SK-N-SH treated with all-trans-retinoic acid at 6 μM for 48 hours (cell line): Measurements from ENCODE around the gene DOP1B.
"Not testable (repeated sequence)": the region's sequence is repeated elsewhere in the genome, so short reads cannot be mapped to it uniquely, and the experiment has no call there.

Experiments used
- ATAC-seq: fragments of 200-7000 bp; cut with Tn5 transposase; 3 replicates; pipeline ENCODE4 v1.9.1; 2020; ENCODE audit warnings: mild to moderate bottlenecking, moderate library complexity
- ARNTL ChIP-seq: fragments of 450-650 bp; formaldehyde crosslinking; IDR thresholded peaks from 2 replicates; pipeline ENCODE4 v1.5.0; 2020; ENCODE audit warnings: low read depth, mild to moderate bottlenecking, moderate library complexity, borderline replicate concordance
- BACH2 ChIP-seq: fragments of 250-450 bp; sonication (Bioruptor Pico); IDR thresholded peaks from 2 replicates; pipeline ENCODE4 v1.9.0; 2021; ENCODE audit warnings: mild to moderate bottlenecking, borderline replicate concordance
- CREB5 ChIP-seq: fragments of 250-450 bp; sonication (Bioruptor Pico); IDR thresholded peaks from 2 replicates; pipeline ENCODE4 v1.5.1; 2020; ENCODE audit warnings: low read depth, mild to moderate bottlenecking, moderate library complexity
- CSDC2 ChIP-seq: fragments of 250-450 bp; sonication (Bioruptor Pico); IDR thresholded peaks from 2 replicates; pipeline ENCODE4 v1.5.0; 2020; ENCODE audit warnings: mild to moderate bottlenecking, moderate library complexity
- ESRRG ChIP-seq: fragments of 250-450 bp; sonication (Bioruptor Pico); IDR thresholded peaks from 2 replicates; pipeline ENCODE4 v1.6.1; 2021; ENCODE audit warnings: mild to moderate bottlenecking
- GLIS3 ChIP-seq: fragments of 250-450 bp; sonication (Bioruptor Pico); IDR thresholded peaks from 2 replicates; pipeline ENCODE4 v1.5.0; 2020; ENCODE audit warnings: mild to moderate bottlenecking, moderate library complexity
- ISL1 ChIP-seq: fragments of 250-450 bp; sonication (Bioruptor Pico); IDR thresholded peaks from 2 replicates; pipeline ENCODE4 v2.1.2; 2022; ENCODE audit warnings: mild to moderate bottlenecking, moderate library complexity
- OSR1 ChIP-seq: fragments of 250-450 bp; sonication (Bioruptor Pico); IDR thresholded peaks from 2 replicates; pipeline ENCODE4 v1.8.0; 2022; ENCODE audit warnings: moderate library complexity, mild to moderate bottlenecking, inconsistent platforms
- PATZ1 ChIP-seq: fragments of 250-450 bp; sonication (Bioruptor Pico); IDR thresholded peaks from 2 replicates; pipeline ENCODE4 v1.8.0; 2020; ENCODE audit warnings: mild to moderate bottlenecking, moderate library complexity, borderline replicate concordance
- RARB ChIP-seq: fragments of 250-450 bp; sonication (Bioruptor Pico); IDR thresholded peaks from 2 replicates; pipeline ENCODE4 v1.8.0; 2021; ENCODE audit warnings: mild to moderate bottlenecking, moderate library complexity
- SNAI2 ChIP-seq: fragments of 250-450 bp; sonication (Bioruptor Pico); IDR thresholded peaks from 2 replicates; pipeline ENCODE4 v1.5.0; 2020; ENCODE audit warnings: mild to moderate bottlenecking, moderate library complexity
- TCF4 ChIP-seq: fragments of 250-450 bp; sonication (Bioruptor Pico); IDR thresholded peaks from 2 replicates; pipeline ENCODE4 v1.8.0; 2021; ENCODE audit warnings: mild to moderate bottlenecking, moderate library complexity, borderline replicate concordance
- TOX ChIP-seq: fragments of 250-450 bp; sonication (Bioruptor Pico); IDR thresholded peaks from 2 replicates; pipeline ENCODE4 v1.8.0; 2021; ENCODE audit warnings: mild to moderate bottlenecking, moderate library complexity, borderline replicate concordance
- ZC3H10 ChIP-seq: fragments of 250-450 bp; sonication (Bioruptor Pico); IDR thresholded peaks from 2 replicates; pipeline ENCODE4 v1.5.1; 2021; ENCODE audit warnings: mild to moderate bottlenecking, moderate library complexity
- ZFP3 ChIP-seq: fragments of 250-450 bp; sonication (Bioruptor Pico); IDR thresholded peaks from 2 replicates; pipeline ENCODE4 v1.5.0; 2020; ENCODE audit warnings: mild to moderate bottlenecking, moderate library complexity
- ZFP30 ChIP-seq: fragments of 450-650 bp; formaldehyde crosslinking; IDR thresholded peaks from 2 replicates; pipeline ENCODE4 v1.5.0; 2022; ENCODE audit warnings: mild to moderate bottlenecking, moderate library complexity
- ZNF565 ChIP-seq: fragments of 450-650 bp; formaldehyde crosslinking; conservative IDR thresholded peaks from 2 replicates; pipeline ENCODE4 v1.5.0; 2020; ENCODE audit warnings: low read depth, mild to moderate bottlenecking, moderate library complexity
- ZNF70 ChIP-seq: fragments of 450-650 bp; formaldehyde crosslinking; IDR thresholded peaks from 2 replicates; pipeline ENCODE4 v1.5.0; 2020; ENCODE audit warnings: mild to moderate bottlenecking, moderate library complexity
- ZNF8 ChIP-seq: fragments of 450-650 bp; formaldehyde crosslinking; IDR thresholded peaks from 2 replicates; pipeline ENCODE4 v1.5.0; 2020; ENCODE audit warnings: mild to moderate bottlenecking, moderate library complexity
- TF ChIP-seq, protein P1 (sequence below): fragments of 250-450 bp; sonication (Bioruptor Pico); IDR thresholded peaks from 2 replicates; pipeline ENCODE4 v1.5.0; 2020; ENCODE audit warnings: mild to moderate bottlenecking, moderate library complexity
- TF ChIP-seq, protein P2 (sequence below): fragments of 250-450 bp; sonication (Bioruptor Pico); IDR thresholded peaks from 2 replicates; pipeline ENCODE4 v1.8.0; 2021; ENCODE audit warnings: low read depth, mild to moderate bottlenecking, moderate library complexity, borderline replicate concordance

DOP1B gene

DNA sequence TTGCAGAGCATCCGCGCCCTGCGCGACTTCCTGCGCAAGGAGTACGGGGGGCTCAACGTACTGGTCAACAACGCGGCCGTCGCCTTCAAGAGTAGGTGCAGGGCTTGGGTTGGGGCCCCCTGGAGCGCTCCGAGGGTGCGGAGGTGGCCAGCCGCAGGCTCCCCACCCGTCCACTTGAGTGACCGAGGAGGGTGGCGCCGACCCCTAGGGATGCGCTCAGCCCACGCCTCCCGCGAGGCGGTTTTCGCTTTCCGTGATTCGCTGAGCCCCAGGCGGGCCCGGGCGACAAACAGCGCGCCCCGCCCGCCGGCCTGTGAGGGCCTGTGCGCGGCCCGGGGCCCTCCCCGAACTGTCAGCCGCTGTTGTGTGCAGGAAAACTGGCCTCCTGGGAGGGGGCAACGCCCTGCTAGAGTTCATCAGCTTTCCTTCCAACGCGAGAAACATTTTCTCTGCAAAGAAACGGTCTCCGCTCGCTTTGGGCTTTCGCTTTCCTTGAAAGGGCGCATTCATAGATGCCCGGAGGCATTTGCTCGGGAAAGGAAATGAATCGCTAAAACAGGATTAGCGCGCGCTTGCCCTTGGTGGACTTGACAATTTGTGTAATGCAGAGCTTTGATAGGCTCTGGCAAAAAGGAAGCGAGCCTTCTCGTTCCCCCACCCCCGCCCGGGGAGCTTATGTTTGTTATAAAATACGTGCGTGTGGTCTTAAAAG is 21.1 kb upstream of the DOP1B start:
- peak; percentile 88 for ATAC-seq
- TF ChIP-seq TOX (CRISPR knock-in tag), result no peak
- no peak for TF ChIP-seq ESRRG (CRISPR knock-in tag)
- TF ChIP-seq ZNF8 (CRISPR knock-in tag), result no peak
- TF ChIP-seq BACH2 (CRISPR knock-in tag), result no peak
- TF ChIP-seq ARNTL, result no peak
- no peak for TF ChIP-seq ZFP3
- TF ChIP-seq ZFP30 (CRISPR knock-in tag), result no peak
- no peak for TF ChIP-seq ZC3H10 (CRISPR knock-in tag)
- TF ChIP-seq ISL1 (CRISPR knock-in tag), result no peak
- no peak for TF ChIP-seq RARB (CRISPR knock-in tag)
- no peak for TF ChIP-seq ZNF70
- no peak for TF ChIP-seq OSR1 (CRISPR knock-in tag)
- no peak for TF ChIP-seq GLIS3 (CRISPR knock-in tag)
- no peak for TF ChIP-seq SNAI2 (CRISPR knock-in tag)
- no peak for TF ChIP-seq TCF4 (CRISPR knock-in tag)
- TF ChIP-seq CSDC2 (CRISPR knock-in tag), result no peak

DNA sequence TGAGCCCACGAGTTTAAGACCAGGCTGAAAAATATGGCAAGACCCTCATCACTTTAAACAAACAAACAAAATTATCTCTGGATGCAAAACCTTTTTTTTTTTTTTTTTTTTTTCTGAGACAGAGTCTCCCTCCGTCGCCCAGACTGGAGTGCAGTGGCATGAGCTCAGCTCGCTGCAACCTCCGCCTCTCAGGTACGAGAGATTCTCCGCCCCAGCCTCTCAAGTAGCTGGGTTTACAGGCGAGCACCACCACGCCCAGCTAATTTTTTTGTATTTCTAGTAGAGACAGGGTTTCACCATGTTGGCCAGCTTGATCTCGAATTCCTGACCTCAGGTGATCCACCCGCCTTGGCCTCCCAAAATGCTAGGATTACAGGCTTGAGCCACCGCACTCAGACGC is 16.8 kb upstream of the DOP1B start:
- not testable (repeated sequence) for ATAC-seq

GRCh38 chr21:36141513-36141925 is 15.1 kb upstream of the DOP1B start:
- ATAC-seq, result peak; percentile 98
- TF ChIP-seq SNAI2 (CRISPR knock-in tag), result peak; percentile 69; the same call in 1 of the 2 replicates
- TF ChIP-seq RARB (CRISPR knock-in tag), result no peak

GRCh38 chr21:36144233-36144632 is 12.4 kb upstream of the DOP1B start:
- not testable (repeated sequence) for ATAC-seq

DNA sequence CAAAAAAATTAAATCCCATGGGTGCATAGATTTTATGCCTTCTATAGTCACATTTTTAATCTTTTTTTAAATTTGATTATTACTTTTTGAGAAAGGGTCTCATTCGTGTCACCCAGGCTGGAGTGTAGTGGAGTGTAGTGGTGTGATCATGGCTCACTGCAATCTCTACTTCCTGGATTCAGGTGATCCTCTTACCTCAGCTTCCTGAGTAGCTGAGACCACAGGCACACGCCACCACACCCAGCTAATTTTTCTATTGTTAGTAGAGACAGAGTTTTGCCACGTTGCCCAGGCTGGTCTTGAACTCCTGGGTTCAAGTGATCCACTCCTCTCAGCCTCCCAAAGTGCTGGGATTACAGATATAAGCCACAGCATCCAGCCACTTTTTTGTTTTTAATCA is 11.4 kb upstream of the DOP1B start:
- TF ChIP-seq, protein P1, sequence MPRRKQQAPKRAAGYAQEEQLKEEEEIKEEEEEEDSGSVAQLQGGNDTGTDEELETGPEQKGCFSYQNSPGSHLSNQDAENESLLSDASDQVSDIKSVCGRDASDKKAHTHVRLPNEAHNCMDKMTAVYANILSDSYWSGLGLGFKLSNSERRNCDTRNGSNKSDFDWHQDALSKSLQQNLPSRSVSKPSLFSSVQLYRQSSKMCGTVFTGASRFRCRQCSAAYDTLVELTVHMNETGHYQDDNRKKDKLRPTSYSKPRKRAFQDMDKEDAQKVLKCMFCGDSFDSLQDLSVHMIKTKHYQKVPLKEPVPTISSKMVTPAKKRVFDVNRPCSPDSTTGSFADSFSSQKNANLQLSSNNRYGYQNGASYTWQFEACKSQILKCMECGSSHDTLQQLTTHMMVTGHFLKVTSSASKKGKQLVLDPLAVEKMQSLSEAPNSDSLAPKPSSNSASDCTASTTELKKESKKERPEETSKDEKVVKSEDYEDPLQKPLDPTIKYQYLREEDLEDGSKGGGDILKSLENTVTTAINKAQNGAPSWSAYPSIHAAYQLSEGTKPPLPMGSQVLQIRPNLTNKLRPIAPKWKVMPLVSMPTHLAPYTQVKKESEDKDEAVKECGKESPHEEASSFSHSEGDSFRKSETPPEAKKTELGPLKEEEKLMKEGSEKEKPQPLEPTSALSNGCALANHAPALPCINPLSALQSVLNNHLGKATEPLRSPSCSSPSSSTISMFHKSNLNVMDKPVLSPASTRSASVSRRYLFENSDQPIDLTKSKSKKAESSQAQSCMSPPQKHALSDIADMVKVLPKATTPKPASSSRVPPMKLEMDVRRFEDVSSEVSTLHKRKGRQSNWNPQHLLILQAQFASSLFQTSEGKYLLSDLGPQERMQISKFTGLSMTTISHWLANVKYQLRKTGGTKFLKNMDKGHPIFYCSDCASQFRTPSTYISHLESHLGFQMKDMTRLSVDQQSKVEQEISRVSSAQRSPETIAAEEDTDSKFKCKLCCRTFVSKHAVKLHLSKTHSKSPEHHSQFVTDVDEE (CRISPR knock-in tag), result no peak
- TF ChIP-seq OSR1 (CRISPR knock-in tag), result no peak
- no peak for TF ChIP-seq TOX (CRISPR knock-in tag)
- TF ChIP-seq RARB (CRISPR knock-in tag), result no peak
- TF ChIP-seq ARNTL, result no peak
- TF ChIP-seq, protein P2, sequence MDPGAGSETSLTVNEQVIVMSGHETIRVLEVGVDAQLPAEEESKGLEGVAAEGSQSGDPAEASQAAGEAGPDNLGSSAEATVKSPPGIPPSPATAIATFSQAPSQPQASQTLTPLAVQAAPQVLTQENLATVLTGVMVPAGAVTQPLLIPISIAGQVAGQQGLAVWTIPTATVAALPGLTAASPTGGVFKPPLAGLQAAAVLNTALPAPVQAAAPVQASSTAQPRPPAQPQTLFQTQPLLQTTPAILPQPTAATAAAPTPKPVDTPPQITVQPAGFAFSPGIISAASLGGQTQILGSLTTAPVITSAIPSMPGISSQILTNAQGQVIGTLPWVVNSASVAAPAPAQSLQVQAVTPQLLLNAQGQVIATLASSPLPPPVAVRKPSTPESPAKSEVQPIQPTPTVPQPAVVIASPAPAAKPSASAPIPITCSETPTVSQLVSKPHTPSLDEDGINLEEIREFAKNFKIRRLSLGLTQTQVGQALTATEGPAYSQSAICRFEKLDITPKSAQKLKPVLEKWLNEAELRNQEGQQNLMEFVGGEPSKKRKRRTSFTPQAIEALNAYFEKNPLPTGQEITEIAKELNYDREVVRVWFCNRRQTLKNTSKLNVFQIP (CRISPR knock-in tag), result no peak
- no peak for TF ChIP-seq CREB5
- ATAC-seq, result no peak

DNA sequence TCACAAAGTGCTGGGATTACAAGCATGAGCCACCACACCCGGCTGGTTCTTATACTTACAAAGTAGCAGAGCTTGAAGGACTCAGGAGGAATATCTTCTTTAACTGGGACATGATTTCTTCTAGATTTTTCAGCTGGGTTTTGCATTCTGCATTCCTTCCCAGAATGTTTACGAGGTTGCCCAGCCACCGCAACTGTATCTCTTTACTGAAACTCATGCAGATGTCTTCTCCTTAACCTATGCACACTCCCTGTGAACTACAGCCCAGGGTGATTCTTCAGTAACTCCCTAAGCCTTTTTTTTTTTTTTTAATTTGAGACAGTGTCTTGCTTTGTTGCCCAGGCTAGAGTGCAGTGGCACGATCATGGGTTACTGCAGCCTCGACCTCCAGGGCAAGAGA is 8.7 kb upstream of the DOP1B start:
- ATAC-seq, result no peak
- TF ChIP-seq ZFP30 (CRISPR knock-in tag) (no peak), ARNTL (no peak), TCF4 (CRISPR knock-in tag) (no peak), SNAI2 (CRISPR knock-in tag) (no peak), ZNF70 (no peak), PATZ1 (CRISPR knock-in tag) (no peak), ESRRG (CRISPR knock-in tag) (no peak), OSR1 (CRISPR knock-in tag) (no peak), BACH2 (CRISPR knock-in tag) (no peak), TOX (CRISPR knock-in tag) (no peak), GLIS3 (CRISPR knock-in tag) (no peak), ZNF565 (CRISPR knock-in tag) (no peak)
- TF ChIP-seq, protein P1 (CRISPR knock-in tag), result no peak
